Measurements from ENCODE around the gene TSC2. TPM values are rescaled to one million over a fixed set of nuclear protein-coding genes. Genes with fewer than 3 reads are reported as not detected.
"Not testable (repeated sequence)": the region's sequence is repeated elsewhere in the genome, so short reads cannot be mapped to it uniquely, and the experiment has no call there.

The TSC2 gene
- total RNA-seq, 3 donors from 2014 or later = 41.6 to 52.4 (median 48.9) TPM

GRCh38 chr16:2109271-2109580 is 61.4 kb downstream of the TSC2 start:
- H3K36me3 ChIP-seq; intact Hi-C loops (cut with DNase I; ENCODE audit: low total_unique reads); H3K27ac ChIP-seq; H3K4me3 ChIP-seq; H3K9me3 ChIP-seq; H3K27me3 ChIP-seq; H3K4me1 ChIP-seq; DNase-seq (ENCODE audit: low spot score in 2 of 2): not testable (repeated sequence)

GRCh38 chr16:2109872-2110271 is 62.1 kb downstream of the TSC2 start:
- H3K27ac ChIP-seq; H3K27me3 ChIP-seq; H3K4me3 ChIP-seq; H3K36me3 ChIP-seq; H3K9me3 ChIP-seq; DNase-seq (ENCODE audit: low spot score in 2 of 2); H3K4me1 ChIP-seq; intact Hi-C loops (cut with DNase I; ENCODE audit: low total_unique reads): not testable (repeated sequence)

GRCh38 chr16:2110332-2111008 is 62.7 kb downstream of the TSC2 start:
- H3K4me1 ChIP-seq; H3K27ac ChIP-seq; intact Hi-C loops (cut with DNase I; ENCODE audit: low total_unique reads); H3K9me3 ChIP-seq; H3K36me3 ChIP-seq; DNase-seq (ENCODE audit: low spot score in 2 of 2); H3K4me3 ChIP-seq; H3K27me3 ChIP-seq: not testable (repeated sequence)

- DNase-seq (ENCODE audit: low spot score in 2 of 2); H3K27me3 ChIP-seq; H3K27ac ChIP-seq; H3K4me1 ChIP-seq; H3K36me3 ChIP-seq; H3K4me3 ChIP-seq; intact Hi-C loops (cut with DNase I; ENCODE audit: low total_unique reads); H3K9me3 ChIP-seq: not testable (repeated sequence)
Observed at GRCh38 chr16:2111009-2111353, 63.2 kb downstream of the TSC2 start.

GRCh38 chr16:2111412-2112335 is 63.9 kb downstream of the TSC2 start:
- H3K9me3 ChIP-seq; intact Hi-C loops (cut with DNase I; ENCODE audit: low total_unique reads); H3K4me1 ChIP-seq; H3K4me3 ChIP-seq; H3K27ac ChIP-seq; DNase-seq (ENCODE audit: low spot score in 2 of 2); H3K27me3 ChIP-seq; H3K36me3 ChIP-seq: not testable (repeated sequence)

- H3K9me3 ChIP-seq; DNase-seq (ENCODE audit: low spot score in 2 of 2); H3K4me3 ChIP-seq; H3K36me3 ChIP-seq; H3K27ac ChIP-seq; H3K4me1 ChIP-seq; intact Hi-C loops (cut with DNase I; ENCODE audit: low total_unique reads); H3K27me3 ChIP-seq: not testable (repeated sequence)
Observed at GRCh38 chr16:2112539-2113106, 64.8 kb downstream of the TSC2 start.

GRCh38 chr16:2114225-2114624 is 66.4 kb downstream of the TSC2 start:
- H3K36me3 ChIP-seq; H3K4me3 ChIP-seq; H3K4me1 ChIP-seq; H3K27me3 ChIP-seq; H3K9me3 ChIP-seq; H3K27ac ChIP-seq; DNase-seq (ENCODE audit: low spot score in 2 of 2); intact Hi-C loops (cut with DNase I; ENCODE audit: low total_unique reads): not testable (repeated sequence)

- H3K27ac ChIP-seq; DNase-seq (ENCODE audit: low spot score in 2 of 2); H3K27me3 ChIP-seq; intact Hi-C loops (cut with DNase I; ENCODE audit: low total_unique reads); H3K36me3 ChIP-seq; H3K4me1 ChIP-seq; H3K4me3 ChIP-seq; H3K9me3 ChIP-seq: not testable (repeated sequence)
Observed at GRCh38 chr16:2114885-2115590, 67.3 kb downstream of the TSC2 start.

- no peak for DNase-seq (ENCODE audit: low spot score in 2 of 2)
- H3K27ac ChIP-seq = no peak overlapping the region
- no peaks in the 10 kb centered on the region for H3K27me3 ChIP-seq
- no peaks in the 10 kb centered on the region for H3K36me3 ChIP-seq
- no peaks in the 10 kb centered on the region for H3K9me3 ChIP-seq
- H3K4me1 ChIP-seq = no peaks in the 10 kb centered on the region
- no peak overlapping the region for H3K4me3 ChIP-seq
- intact Hi-C loops (cut with DNase I; ENCODE audit: low total_unique reads) = no loop called here
- no peak for TF ChIP-seq POLR2A (IDR thresholded peaks at IDR 0.05)
- TF ChIP-seq POLR2AphosphoS5 (IDR thresholded peaks at IDR 0.05) = no peak
- TF ChIP-seq CTCF (IDR thresholded peaks at IDR 0.05) = no peak
Observed at GRCh38 chr16:2115591-2115973, 67.8 kb downstream of the TSC2 start.

GRCh38 chr16:2116428-2116827 is 68.6 kb downstream of the TSC2 start:
- H3K27me3 ChIP-seq; DNase-seq (ENCODE audit: low spot score in 2 of 2); H3K4me1 ChIP-seq; H3K36me3 ChIP-seq; H3K9me3 ChIP-seq; H3K4me3 ChIP-seq; intact Hi-C loops (cut with DNase I; ENCODE audit: low total_unique reads); H3K27ac ChIP-seq: not testable (repeated sequence)

- H3K27me3 ChIP-seq; H3K27ac ChIP-seq; DNase-seq (ENCODE audit: low spot score in 2 of 2); H3K9me3 ChIP-seq; H3K4me1 ChIP-seq; H3K36me3 ChIP-seq; H3K4me3 ChIP-seq; intact Hi-C loops (cut with DNase I; ENCODE audit: low total_unique reads): not testable (repeated sequence)
Observed at GRCh38 chr16:2117341-2117740, 69.6 kb downstream of the TSC2 start.

All from breast epithelium (tissue), 4 donors.